Iris pigment epithelial cell (primary cell): ENCODE results near the gene FNDC3B.

Experiments used
- DNase-seq: peaks from one replicate; pipeline ENCODE4 v3.0.0-alpha.2; 2011; ENCODE audit warnings: low read depth

FNDC3B gene

DNA sequence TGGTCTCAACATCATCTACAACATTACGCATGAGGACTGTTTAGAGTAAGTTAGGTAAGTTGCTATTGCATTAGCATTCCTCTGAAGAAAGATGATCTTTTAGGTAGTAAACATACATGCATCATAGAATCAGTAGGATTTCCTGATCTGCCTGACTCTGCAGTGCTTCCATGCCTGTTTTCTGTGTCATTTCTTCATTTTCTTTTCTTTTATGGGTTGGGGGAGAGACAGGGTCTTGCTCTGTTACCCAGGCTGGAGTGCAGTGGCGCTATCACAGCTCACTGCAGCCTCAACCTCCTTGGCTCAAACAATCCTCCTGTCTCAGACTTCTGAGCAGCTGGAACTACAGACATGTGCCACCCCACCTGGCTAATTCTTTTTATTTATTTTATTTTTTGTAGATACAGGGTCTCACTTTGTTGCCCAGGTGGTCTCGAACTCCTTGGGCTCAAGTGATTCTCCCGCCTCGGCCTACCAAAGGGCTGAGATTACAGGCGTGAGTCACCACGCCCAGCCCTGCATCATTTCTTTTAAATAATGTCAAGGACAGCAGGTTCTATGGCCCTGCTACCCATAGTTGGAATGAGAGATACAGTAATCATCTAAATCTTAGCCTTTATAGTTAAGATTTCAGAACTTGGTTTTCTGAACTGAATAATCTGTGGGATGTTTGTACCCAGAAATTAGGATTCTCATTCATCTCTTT is 224.6 kb downstream of the FNDC3B start:
- DNase-seq, result no peak

GRCh38 chr3:172266103-172266502 is 226.7 kb downstream of the FNDC3B start:
- no peak for DNase-seq

- DNase-seq, result no peak
These were observed 229.0 kb downstream of the FNDC3B start for GRCh38 chr3:172268425-172268824.

GRCh38 chr3:172268868-172269267 is 229.5 kb downstream of the FNDC3B start:
- peak; percentile 59 for DNase-seq

DNA sequence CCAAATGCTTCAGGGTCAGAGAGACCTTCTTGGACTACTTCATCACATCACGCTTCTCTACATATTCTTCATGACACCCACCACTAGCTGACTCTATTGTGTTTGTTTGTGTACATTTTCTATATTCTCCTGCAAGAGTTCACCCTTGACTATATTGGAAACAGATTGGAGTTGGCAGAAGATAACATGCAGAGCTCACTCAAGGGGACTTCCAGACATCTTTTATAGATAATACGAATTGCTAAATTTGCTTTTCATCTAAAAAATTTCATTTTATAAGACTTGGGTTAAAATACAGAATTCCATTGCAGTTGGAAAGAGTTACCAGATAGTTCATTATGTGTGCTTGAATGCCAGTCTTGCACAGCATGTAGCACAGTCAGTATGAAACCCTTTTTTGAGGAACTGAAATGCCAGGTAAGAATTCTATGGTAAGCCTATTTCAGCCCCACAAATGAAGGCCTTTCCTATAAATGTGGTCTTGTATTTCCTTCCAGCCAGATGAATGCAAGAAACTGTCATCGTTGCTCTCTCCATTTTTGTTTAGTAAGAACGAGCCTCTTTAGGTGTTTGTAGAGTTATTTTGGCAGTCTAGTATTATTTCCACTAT is 231.3 kb downstream of the FNDC3B start:
- no peak for DNase-seq

- no peak for DNase-seq
These were observed 232.1 kb downstream of the FNDC3B start for GRCh38 chr3:172271386-172271976.

DNA sequence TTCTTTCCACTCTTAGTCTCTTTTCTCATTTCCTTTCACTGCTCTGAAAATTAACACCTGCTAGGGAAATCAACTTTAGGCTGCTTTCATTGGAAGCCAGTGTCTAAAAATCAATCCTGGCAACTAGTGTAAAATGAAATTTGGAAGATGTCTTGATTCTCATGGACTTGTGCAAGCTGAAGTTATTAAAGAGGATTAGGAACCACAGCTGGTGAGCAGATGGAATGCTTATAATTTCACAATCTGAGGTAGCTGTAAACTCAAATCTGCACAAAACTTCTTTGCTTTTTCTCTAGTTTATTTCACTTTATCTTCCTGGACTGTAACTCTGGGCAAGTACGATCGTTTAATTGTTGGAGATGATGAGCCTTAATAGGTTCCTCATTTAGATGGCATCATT is 233.3 kb downstream of the FNDC3B start:
- peak; percentile 85 for DNase-seq

GRCh38 chr3:172273378-172273777 is 234.0 kb downstream of the FNDC3B start:
- DNase-seq, result no peak

- no peak for DNase-seq
These were observed 235.5 kb downstream of the FNDC3B start for GRCh38 chr3:172274906-172275305.

DNA sequence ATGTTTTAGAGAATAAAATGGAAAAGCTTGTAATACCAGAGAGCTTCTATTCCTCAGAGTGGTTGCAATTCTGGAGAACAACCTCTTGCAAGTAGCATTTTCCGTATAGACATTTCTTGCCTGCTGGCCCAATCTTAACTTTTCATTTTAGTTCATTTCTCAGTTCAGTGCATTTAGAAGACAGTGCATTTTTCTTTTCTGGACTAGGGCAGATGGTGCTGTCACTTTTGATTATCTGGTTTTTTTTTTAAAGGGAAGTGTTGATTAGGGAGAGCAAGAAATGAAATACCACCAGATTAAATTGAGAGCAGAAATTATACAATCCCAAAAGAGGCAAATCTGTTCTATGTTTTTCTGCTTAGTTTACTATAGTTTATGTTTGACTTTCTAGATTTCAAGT is 236.2 kb downstream of the FNDC3B start:
- DNase-seq, result no peak

DNA sequence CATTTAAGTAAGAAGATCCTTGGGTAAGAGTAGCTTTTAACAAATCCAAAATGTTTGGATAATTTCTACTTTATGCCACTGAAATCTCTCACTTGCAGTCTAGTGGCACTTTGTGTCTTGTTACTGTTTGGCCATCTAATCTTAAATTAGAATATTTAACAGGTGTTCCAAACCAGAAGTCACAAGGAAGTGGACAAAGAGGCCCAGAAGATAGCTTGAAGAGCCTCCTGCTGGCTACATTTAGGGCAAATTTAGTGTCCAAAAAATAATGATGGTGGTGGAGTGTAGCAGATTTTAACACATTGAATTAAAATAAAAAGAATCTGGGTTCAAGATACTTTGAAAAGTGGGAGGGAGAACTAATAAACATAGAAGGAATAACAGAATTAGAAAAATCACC is 236.7 kb downstream of the FNDC3B start:
- DNase-seq, result no peak

- DNase-seq, result no peak
These were observed 237.8 kb downstream of the FNDC3B start for GRCh38 chr3:172277151-172277652.

DNA sequence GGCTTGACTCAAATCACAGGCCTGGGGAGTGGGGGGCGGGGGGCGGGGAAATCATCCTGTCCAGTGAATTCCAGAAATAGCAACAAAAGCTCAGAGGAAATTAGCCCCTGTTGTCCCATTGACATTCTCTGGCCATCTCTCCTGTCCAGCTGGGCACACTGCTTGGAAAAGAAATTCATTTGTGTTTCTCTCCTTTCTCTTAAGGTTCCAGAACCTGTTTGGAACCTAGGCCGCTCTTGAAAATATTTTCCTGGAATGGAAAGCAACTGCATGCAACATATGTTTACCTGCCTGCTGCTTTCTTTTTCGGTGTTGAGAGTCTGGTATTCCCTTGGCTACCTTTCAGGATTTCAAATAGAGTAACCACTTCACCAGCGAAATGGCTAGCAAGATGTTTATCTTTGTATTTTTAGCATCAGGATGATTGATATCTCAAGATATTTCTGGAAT is 239.8 kb downstream of the FNDC3B start:
- no peak for DNase-seq

- DNase-seq, result no peak
These were observed 240.6 kb downstream of the FNDC3B start for GRCh38 chr3:172279974-172280373.

GRCh38 chr3:172280406-172281051 is 241.2 kb downstream of the FNDC3B start:
- peak; percentile 93 for DNase-seq

GRCh38 chr3:172281884-172282283 is 242.5 kb downstream of the FNDC3B start:
- no peak for DNase-seq

DNA sequence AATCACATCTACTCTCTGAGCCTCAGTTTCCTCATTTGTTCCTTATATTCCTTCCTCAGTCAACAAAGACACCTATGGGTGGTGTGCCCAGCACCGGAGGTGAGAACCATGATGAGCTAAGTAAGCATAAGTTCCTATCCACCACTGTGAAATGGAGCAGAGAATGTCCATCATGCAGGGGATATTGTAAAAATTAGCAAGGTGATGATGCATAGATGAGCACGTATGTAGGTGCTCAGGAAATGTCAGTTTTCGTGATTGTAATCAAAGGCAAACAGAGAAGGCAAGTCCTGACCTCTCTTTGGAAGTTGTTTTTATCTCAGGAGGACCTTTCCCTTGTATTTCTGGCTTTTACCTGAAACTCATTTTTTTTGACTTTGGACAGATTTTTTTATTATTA is 243.5 kb downstream of the FNDC3B start:
- DNase-seq, result no peak

DNA sequence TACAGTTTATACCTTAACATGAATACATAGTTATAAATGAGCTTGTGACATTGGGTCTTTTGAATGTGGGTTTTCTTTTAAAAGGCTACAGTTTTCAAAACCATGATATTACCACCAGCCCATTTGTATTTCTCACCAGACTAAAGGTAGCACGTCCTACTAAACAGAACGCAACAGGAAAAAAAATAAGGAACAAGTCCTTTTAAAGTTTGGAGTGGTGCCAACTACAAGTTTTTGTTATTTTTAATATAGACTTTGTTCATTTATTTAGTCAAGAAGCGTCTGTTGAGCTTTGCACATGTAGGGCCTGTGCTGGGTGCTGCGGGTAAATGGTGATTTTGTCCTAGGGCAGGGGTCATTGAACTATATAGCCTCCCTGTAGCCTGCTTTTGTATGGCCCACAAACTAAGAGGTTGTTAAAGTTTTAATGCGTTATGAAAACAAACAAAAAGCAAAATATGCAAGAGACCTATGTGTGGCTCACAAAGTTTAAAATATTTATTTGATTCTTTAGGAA is 244.5 kb downstream of the FNDC3B start:
- DNase-seq, result no peak

DNA sequence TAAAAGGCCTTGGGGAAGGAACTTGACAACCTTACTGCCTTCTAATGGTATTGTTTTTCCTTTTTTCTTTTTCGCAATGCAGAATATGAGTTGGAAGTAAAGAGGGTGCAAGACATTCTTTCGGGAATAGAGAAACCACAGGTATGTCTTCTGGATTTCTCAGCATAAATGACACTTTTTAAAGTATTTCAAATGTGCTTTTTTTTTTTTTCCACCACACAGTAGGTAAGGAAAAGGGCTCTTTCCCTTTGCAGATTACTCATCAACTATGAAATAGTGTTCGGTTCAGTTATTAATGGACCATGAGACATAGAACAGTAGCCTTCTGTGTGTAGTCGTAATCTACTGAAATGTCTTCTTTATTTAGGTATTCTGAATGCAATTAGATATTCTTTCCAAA is 246.5 kb downstream of the FNDC3B start:
- DNase-seq, result peak; percentile 51

- no peak for DNase-seq
These were observed 247.3 kb downstream of the FNDC3B start for GRCh38 chr3:172286548-172287148.

GRCh38 chr3:172287937-172288477 is 248.6 kb downstream of the FNDC3B start:
- DNase-seq, result no peak

GRCh38 chr3:172288651-172289050 is 249.3 kb downstream of the FNDC3B start:
- DNase-seq, result no peak
